ENCODE data around the gene COL24A1.
"Not testable (repeated sequence)": the region's sequence is repeated elsewhere in the genome, so short reads cannot be mapped to it uniquely, and the experiment has no call there.

Gene COL24A1

DNA sequence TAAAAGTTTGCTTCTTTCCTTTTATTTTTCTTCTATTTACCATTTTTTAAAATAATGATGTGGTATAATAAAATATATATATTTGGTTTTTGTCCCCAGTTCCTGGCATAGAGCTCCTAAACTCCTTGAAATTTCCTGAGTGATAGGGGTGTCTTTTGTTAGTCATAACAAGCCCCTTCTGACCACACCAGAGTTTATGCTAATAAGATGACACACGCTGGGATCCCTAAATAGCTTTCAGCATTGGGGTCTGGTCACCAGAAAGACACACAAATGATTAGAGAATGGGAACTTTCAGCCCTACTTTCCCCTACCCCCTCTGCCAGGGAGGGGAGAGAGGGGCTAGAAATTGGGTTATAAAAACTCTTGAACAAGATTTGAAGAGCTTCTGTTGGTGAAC is 56.2 kb downstream of the COL24A1 start:
- DNase-seq (ENCODE audit: extremely low read depth, insufficient read length) = no peak
- Histone ChIP-seq H3K36me3 (ENCODE audit: control insufficient read depth, insufficient read depth, low read length) (no peaks in the 10 kb centered on the region), H3K4me3 (replicated peaks; ENCODE audit: low read depth, low read length) (no peak overlapping the region), H3K27me3 (replicated peaks; ENCODE audit: control insufficient read depth, insufficient read depth, low read length) (no peaks in the 10 kb centered on the region)
- TF ChIP-seq, protein P1, sequence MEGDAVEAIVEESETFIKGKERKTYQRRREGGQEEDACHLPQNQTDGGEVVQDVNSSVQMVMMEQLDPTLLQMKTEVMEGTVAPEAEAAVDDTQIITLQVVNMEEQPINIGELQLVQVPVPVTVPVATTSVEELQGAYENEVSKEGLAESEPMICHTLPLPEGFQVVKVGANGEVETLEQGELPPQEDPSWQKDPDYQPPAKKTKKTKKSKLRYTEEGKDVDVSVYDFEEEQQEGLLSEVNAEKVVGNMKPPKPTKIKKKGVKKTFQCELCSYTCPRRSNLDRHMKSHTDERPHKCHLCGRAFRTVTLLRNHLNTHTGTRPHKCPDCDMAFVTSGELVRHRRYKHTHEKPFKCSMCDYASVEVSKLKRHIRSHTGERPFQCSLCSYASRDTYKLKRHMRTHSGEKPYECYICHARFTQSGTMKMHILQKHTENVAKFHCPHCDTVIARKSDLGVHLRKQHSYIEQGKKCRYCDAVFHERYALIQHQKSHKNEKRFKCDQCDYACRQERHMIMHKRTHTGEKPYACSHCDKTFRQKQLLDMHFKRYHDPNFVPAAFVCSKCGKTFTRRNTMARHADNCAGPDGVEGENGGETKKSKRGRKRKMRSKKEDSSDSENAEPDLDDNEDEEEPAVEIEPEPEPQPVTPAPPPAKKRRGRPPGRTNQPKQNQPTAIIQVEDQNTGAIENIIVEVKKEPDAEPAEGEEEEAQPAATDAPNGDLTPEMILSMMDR (IDR thresholded peaks at IDR 0.05; ENCODE audit: insufficient read depth, low read length, poor library complexity, severe bottlenecking) = no peak

DNA sequence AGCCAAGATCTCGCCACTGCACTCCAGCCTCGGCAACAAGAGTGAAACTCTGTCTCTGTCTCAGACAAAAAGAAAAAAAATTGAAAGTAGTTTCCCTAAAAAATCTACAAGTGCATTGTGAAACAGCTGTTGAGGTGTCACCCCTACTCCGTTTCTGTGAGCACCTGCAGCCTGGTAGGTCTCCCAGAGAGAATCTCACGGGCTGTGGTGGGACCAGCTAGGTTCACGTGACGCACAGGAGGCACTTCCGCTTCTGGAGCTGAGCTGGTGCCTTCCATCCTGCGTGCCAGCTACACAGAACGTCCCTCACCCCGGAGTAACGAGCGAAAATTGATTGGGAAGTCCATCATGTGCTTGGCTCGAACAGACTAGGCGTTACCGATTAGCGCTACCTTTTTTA is 66.8 kb downstream of the COL24A1 start:
- DNase-seq (ENCODE audit: extremely low read depth, insufficient read length) = no peak
- TF ChIP-seq, protein P1 (IDR thresholded peaks at IDR 0.05; ENCODE audit: insufficient read depth, low read length, poor library complexity, severe bottlenecking) = no peak
- H3K36me3 ChIP-seq (ENCODE audit: control insufficient read depth, insufficient read depth, low read length) = no peaks in the 10 kb centered on the region
- no peak overlapping the region for H3K4me3 ChIP-seq (replicated peaks; ENCODE audit: low read depth, low read length)
- H3K27me3 ChIP-seq (replicated peaks; ENCODE audit: control insufficient read depth, insufficient read depth, low read length) = no peaks in the 10 kb centered on the region

DNA sequence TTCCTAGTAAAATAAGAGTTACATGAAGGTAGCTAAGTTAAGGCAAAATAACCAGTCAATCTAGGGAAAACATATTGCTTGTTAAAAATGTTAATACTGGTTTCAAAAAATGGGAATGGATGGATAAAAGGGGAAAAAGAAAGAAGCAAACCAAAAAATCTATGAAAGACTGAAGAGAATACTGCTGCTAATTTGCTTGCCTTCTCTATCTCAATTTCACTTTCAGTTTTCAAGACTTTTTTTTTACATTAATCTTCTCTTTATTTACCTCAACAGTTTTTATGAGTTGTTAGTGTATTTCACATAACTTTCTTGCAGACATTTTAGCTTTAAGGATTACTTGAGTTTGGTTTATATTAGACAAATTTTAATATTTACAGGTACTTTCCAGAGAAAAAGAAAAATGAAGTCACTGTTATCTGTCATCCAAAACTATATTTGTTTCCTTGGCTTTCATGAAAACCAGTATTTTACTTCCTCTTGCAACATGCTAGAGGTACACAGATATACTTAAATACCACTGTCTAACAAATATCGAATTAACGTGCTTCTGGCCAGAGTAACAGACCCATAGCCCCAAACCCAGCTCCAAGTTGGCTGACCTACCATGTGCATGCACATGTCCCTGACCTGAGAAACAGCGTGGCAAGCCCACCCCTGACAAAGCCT is 70.7 kb downstream of the COL24A1 start:
- no peaks in the 10 kb centered on the region for H3K36me3 ChIP-seq (ENCODE audit: control insufficient read depth, insufficient read depth, low read length)
- DNase-seq (ENCODE audit: extremely low read depth, insufficient read length) = peak; percentile 17
- H3K4me3 ChIP-seq (replicated peaks; ENCODE audit: low read depth, low read length) = no peak overlapping the region
- no peaks in the 10 kb centered on the region for H3K27me3 ChIP-seq (replicated peaks; ENCODE audit: control insufficient read depth, insufficient read depth, low read length)
- TF ChIP-seq, protein P1 (IDR thresholded peaks at IDR 0.05; ENCODE audit: insufficient read depth, low read length, poor library complexity, severe bottlenecking) = no peak

DNA sequence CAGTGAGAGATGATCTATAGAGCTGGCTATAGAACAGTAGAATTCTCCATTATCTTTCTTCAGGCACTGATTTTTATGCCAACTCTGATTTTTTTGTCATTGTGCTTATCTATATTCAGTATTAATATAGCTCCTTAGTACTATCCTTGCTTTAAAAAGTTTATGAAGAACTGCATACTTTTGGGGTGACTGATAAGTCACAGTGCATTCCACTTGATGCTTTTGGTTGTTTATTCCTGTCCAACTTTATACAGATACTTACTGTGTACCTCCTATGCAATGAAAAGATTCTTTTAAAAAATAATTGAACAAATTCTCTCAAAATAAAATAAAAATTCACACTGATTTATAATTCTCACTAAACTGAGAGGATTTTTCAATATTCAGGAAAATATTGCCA is 71.6 kb downstream of the COL24A1 start:
- Histone ChIP-seq H3K36me3 (ENCODE audit: control insufficient read depth, insufficient read depth, low read length) (no peaks in the 10 kb centered on the region), H3K27me3 (replicated peaks; ENCODE audit: control insufficient read depth, insufficient read depth, low read length) (no peaks in the 10 kb centered on the region), H3K4me3 (replicated peaks; ENCODE audit: low read depth, low read length) (no peak overlapping the region)
- TF ChIP-seq, protein P1 (IDR thresholded peaks at IDR 0.05; ENCODE audit: insufficient read depth, low read length, poor library complexity, severe bottlenecking) = no peak
- no peak for DNase-seq (ENCODE audit: extremely low read depth, insufficient read length)

DNA sequence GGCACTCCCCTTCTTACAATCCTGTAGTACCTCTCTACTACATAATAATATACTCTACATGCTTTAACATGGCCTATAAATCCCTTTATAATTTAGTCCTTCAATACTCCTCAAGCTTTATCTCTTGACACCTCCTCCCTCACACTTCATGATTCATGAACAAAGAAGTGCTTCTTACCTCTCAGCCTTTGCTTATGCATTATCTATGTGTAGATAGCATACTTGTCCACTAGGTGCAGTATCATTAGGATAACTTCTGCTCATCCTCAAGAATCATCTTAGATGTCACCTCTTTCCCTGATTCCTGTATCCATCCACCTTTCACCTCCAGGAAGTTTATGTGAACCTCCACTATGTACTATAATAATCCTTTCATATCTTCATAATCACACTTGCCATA is 74.4 kb downstream of the COL24A1 start:
- no peak for DNase-seq (ENCODE audit: extremely low read depth, insufficient read length)
- Histone ChIP-seq H3K4me3 (replicated peaks; ENCODE audit: low read depth, low read length) (no peak overlapping the region), H3K36me3 (ENCODE audit: control insufficient read depth, insufficient read depth, low read length) (no peaks in the 10 kb centered on the region), H3K27me3 (replicated peaks; ENCODE audit: control insufficient read depth, insufficient read depth, low read length) (no peaks in the 10 kb centered on the region)
- TF ChIP-seq, protein P1 (IDR thresholded peaks at IDR 0.05; ENCODE audit: insufficient read depth, low read length, poor library complexity, severe bottlenecking) = peak; percentile 19

DNA sequence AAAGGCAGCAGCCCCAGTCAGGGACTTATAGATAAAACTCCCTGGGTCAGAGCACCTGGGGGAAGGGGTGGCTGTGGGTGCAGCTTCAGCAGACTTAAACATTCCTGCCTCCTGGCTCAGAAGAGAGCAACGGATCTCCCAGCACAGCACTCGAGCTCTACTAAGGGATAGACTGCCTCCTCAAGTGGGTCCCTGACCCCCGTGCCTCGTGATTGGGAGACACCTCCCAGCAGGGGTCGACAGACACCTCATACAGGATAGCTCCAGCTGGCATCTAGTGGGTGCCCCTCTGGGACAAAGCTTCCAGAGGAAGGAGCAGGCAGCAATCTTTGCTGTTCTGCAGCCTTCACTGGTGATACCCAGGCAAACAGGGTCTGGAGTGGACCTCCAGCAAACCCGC is 84.1 kb downstream of the COL24A1 start:
- H3K4me3 ChIP-seq (replicated peaks; ENCODE audit: low read depth, low read length); H3K27me3 ChIP-seq (replicated peaks; ENCODE audit: control insufficient read depth, insufficient read depth, low read length); DNase-seq (ENCODE audit: extremely low read depth, insufficient read length); H3K36me3 ChIP-seq (ENCODE audit: control insufficient read depth, insufficient read depth, low read length): not testable (repeated sequence)

DNA sequence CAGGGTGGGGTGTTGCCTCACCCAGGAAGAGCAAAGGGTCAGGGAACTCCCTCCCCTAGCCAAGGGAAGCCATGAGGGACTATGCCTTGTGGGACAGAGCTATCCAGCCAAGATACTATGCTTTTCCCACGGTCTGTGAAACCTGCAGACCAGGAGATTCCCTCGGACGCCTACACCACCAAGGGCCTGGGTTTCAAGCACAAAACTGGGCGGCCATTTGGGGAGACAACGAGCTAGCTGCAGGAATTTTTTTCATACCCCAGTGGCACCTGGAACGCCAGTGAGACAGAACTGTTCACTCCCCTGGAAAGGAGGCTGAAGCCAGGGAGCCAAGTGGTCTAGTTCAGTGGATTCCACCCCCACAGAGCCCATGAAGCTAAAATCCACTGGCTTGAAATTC is 84.7 kb downstream of the COL24A1 start:
- not testable (repeated sequence) for H3K27me3 ChIP-seq (replicated peaks; ENCODE audit: control insufficient read depth, insufficient read depth, low read length); DNase-seq (ENCODE audit: extremely low read depth, insufficient read length); H3K4me3 ChIP-seq (replicated peaks; ENCODE audit: low read depth, low read length); H3K36me3 ChIP-seq (ENCODE audit: control insufficient read depth, insufficient read depth, low read length)
